Measurements from ENCODE around the gene SREBF2. TPM values are rescaled to one million over a fixed set of nuclear protein-coding genes. Genes with fewer than 3 reads are reported as not detected.
A peak's percentile ranks its signal among the peaks of the same experiment; 100 is the strongest.

SREBF2 gene
- total and polyA plus RNA-seq, 4 experiments from 2014 or later = 14.5 to 112 (median 66.3) TPM

DNA sequence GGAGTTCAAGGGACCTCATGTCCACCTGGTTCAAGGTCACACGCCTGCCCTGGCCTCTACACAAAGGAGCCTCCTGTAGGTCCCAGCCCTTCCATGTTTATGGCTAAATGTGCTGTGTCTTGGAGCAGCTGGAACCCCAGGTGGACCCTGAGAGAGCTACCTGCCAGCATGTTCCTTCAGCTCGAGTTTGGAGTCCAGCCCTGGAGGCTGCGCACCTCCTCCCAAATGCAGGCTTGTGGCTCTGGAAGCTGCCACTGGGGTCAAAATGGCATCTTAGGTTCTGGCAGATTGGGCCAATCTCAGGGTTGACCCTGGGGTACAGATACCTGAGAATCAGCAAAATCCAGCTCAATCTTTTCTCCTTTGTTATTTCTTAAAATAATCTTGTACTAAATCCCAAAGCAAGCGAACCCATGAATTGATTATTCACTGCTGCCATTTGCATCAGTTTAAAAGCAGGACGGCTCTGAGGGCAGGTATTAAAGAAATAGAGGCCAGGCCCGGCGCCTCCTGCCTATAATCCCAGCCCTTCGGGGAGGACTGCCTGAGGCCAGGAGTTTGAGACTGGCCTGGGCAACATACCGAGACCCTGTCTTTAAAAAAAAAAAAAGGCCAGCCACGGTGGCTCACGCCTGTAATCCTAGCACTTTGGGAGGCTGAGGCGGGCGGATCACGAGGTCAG lies 90.8 kb downstream of the SREBF2 start:
- CTCF ChIA-PET (ENCODE audit: partially characterized antibody) = interaction anchor here (4.9 to 6.7 kb wide), 2 partner anchors 14 to 226 kb away, joined by 22 to 115 read pairs; partner anchors contain the start of gene MEI1

GRCh38 chr22:41925783-41926460 lies 93.0 kb downstream of the SREBF2 start:
- H3K4me3 Mint-ChIP-seq = peak overlapping the region; percentile 73 to 87 (median 82)
- intact Hi-C loops (cut with micrococcal nuclease) = loop anchor here (1.0 to 5.0 kb wide), 2 partner anchors 14 to 64 kb away; no protein-coding TSS in a partner anchor
- peak overlapping the region; percentile 57 to 83 (median 71) for H3K27ac Mint-ChIP-seq
- H3K27me3 Mint-ChIP-seq = no peaks in the 10 kb centered on the region
- peak; percentile 73 to 82 (median 77) for DNase-seq
- no peaks in the 10 kb centered on the region for H3K36me3 ChIP-seq (ENCODE audit: insufficient read depth, low read length)
- POLR2A ChIA-PET (ENCODE audit: partially characterized antibody) = interaction anchor here (0.7 to 8.0 kb wide), 17 partner anchors 9 to 518 kb away, joined by 3 to 223 read pairs (median 6); partner anchors contain the start of genes CCDC134, CENPM, SHISA8 and SMDT1
- no peaks in the 10 kb centered on the region for H3K9me3 ChIP-seq (ENCODE audit: control insufficient read depth in 1 of 2, low read length in 2 of 2)
- peak overlapping the region in 1 of 2 donors; percentile 43 for H3K4me3 ChIP-seq (ENCODE audit: low read length in 2 of 2)
- H3K9me3 Mint-ChIP-seq = peaks cover 0 to 3% (median 0%) of the 10 kb centered on the region in 8 donors
- peaks cover 3 to 25% (median 9%) of the 10 kb centered on the region in 4 donors for H3K4me1 Mint-ChIP-seq
- no peak overlapping the region for H3K27ac ChIP-seq (ENCODE audit: low read depth, low read length)
- CTCF ChIA-PET (ENCODE audit: partially characterized antibody) = interaction anchor here (0.6 to 6.7 kb wide), 23 partner anchors 9 to 259 kb away, joined by 3 to 115 read pairs (median 4); partner anchors contain the start of genes CCDC134, CENPM and MEI1
- H3K36me3 Mint-ChIP-seq = no peaks in the 10 kb centered on the region
- H3K4me1 ChIP-seq (ENCODE audit: insufficient read depth, low read length) = peaks cover 15% of the 10 kb centered on the region
- H3K27me3 ChIP-seq (ENCODE audit: insufficient read depth, low read length) = no peaks in the 10 kb centered on the region

More for the DNA sequence above, 90.8 kb downstream of the SREBF2 start:
- DNase-seq = no peak
- Histone ChIP-seq H3K4me3 (ENCODE audit: low read length in 2 of 2) (no peak overlapping the region), H3K4me1 (ENCODE audit: insufficient read depth, low read length) (peaks cover 27% of the 10 kb centered on the region), H3K27ac (ENCODE audit: low read depth, low read length) (no peak overlapping the region), H3K9me3 (ENCODE audit: control insufficient read depth in 1 of 2, low read length in 2 of 2) (no peaks in the 10 kb centered on the region), H3K36me3 (ENCODE audit: insufficient read depth, low read length) (no peaks in the 10 kb centered on the region), H3K27me3 (ENCODE audit: insufficient read depth, low read length) (no peaks in the 10 kb centered on the region)
- H3K27me3 Mint-ChIP-seq = no peaks in the 10 kb centered on the region
- POLR2A ChIA-PET (ENCODE audit: partially characterized antibody) = interaction anchor here (8.0 kb wide), 1 partner anchor 15 kb away, joined by 223 read pairs; no protein-coding TSS in a partner anchor
- peaks cover 0 to 3% (median 0%) of the 10 kb centered on the region in 8 donors for H3K9me3 Mint-ChIP-seq
- no peaks in the 10 kb centered on the region for H3K36me3 Mint-ChIP-seq
- H3K27ac Mint-ChIP-seq = no peak overlapping the region
- peaks cover 4 to 32% (median 14%) of the 10 kb centered on the region in 4 donors for H3K4me1 Mint-ChIP-seq
- no peak overlapping the region for H3K4me3 Mint-ChIP-seq
- intact Hi-C loops (cut with micrococcal nuclease) = no loop called here

DNA sequence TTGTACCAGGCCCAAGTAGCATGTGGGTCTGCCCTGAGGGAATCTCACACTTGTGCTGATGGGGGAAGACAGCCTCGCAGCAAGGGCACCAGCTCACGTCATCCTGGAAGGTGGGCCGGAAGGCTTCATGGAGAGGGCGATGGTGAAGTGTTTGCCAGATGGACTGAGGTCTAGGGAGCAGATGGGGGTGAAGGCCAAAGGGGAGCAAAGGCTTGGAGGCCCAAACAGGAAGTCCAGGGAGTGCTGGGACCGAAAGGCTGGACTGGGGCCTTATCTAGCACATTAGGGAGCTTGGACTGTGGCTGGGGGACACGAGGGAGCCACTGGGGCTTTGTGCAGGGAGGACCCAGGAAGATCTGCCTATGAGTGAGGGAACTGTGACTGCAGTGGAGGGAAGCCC lies 94.9 kb downstream of the SREBF2 start:
- DNase-seq = no peak
- H3K9me3 Mint-ChIP-seq = peaks cover 0 to 3% (median 0%) of the 10 kb centered on the region in 8 donors
- H3K27me3 Mint-ChIP-seq = no peaks in the 10 kb centered on the region
- peak overlapping the region in 2 of 7 donors; percentile 42 to 85 for H3K27ac Mint-ChIP-seq
- Histone ChIP-seq H3K27ac (ENCODE audit: low read depth, low read length) (no peak overlapping the region), H3K4me3 (ENCODE audit: low read length in 2 of 2) (no peak overlapping the region), H3K9me3 (ENCODE audit: control insufficient read depth in 1 of 2, low read length in 2 of 2) (no peaks in the 10 kb centered on the region), H3K27me3 (ENCODE audit: insufficient read depth, low read length) (no peaks in the 10 kb centered on the region), H3K36me3 (ENCODE audit: insufficient read depth, low read length) (no peaks in the 10 kb centered on the region), H3K4me1 (ENCODE audit: insufficient read depth, low read length) (peaks cover 15% of the 10 kb centered on the region)
- no peaks in the 10 kb centered on the region for H3K36me3 Mint-ChIP-seq
- peak overlapping the region in 7 of 8 donors; percentile 33 to 80 (median 69) for H3K4me3 Mint-ChIP-seq
- intact Hi-C loops (cut with micrococcal nuclease) = loop anchor here (5.0 kb wide), 1 partner anchor 66 kb away; no protein-coding TSS in a partner anchor
- POLR2A ChIA-PET (ENCODE audit: partially characterized antibody) = interaction anchor here (0.7 to 8.0 kb wide), 4 partner anchors 11 to 147 kb away, joined by 3 to 223 read pairs (median 26); partner anchors contain the start of gene SREBF2
- H3K4me1 Mint-ChIP-seq = peaks cover 3 to 25% (median 10%) of the 10 kb centered on the region in 4 donors
- CTCF ChIA-PET (ENCODE audit: partially characterized antibody) = interaction anchor here (1.3 to 6.7 kb wide), 3 partner anchors 10 to 230 kb away, joined by 3 to 115 read pairs (median 22); partner anchors contain the start of gene MEI1

DNA sequence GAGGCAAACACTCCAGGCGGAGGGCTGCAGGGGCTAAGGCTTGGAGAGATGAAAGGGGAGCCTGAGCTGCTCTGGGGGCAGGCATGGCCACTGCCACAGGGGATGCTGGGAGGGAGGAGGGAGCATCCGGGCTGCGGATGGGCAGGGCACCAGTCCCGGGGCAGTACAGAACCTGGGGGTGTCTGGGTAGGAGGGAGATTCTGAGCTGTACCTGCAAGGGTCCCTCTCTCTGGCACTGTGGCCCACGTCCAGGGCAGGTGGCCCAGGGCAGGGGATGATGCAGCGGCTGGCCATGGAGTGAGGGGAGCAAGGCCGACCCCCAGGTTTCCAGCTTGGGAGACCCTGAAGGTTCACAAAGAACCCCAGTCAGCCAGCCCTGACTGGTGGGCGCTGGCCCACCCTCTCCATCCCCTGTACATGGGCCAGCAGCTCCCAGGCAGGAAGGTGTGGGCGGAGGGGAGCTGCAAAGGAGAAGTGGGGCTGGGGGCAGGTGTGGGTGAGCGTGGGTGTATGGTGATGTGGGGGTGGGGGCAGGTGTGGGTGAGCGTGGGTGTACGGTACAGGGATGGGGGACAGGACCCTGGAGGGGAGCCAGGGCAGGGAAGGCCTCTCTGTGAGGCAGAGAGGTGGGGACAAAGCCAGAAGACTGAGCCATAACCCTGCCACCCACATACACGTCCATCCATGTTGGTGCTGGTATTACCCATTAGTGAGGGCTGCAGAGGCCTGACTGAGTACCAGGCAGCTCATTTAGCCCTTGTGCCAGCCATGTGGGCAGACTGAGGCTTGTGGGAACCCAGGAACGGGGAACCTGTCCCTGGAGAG lies 95.9 kb downstream of the SREBF2 start:
- Histone ChIP-seq H3K36me3 (ENCODE audit: insufficient read depth, low read length) (no peaks in the 10 kb centered on the region), H3K27ac (ENCODE audit: low read depth, low read length) (no peak overlapping the region), H3K9me3 (ENCODE audit: control insufficient read depth in 1 of 2, low read length in 2 of 2) (no peaks in the 10 kb centered on the region), H3K27me3 (ENCODE audit: insufficient read depth, low read length) (no peaks in the 10 kb centered on the region), H3K4me3 (ENCODE audit: low read length in 2 of 2) (no peak overlapping the region), H3K4me1 (ENCODE audit: insufficient read depth, low read length) (peaks cover 15% of the 10 kb centered on the region)
- no peak overlapping the region for H3K4me3 Mint-ChIP-seq
- H3K36me3 Mint-ChIP-seq = no peaks in the 10 kb centered on the region
- intact Hi-C loops (cut with micrococcal nuclease) = loop anchor here (5.0 kb wide), 1 partner anchor 67 kb away; no protein-coding TSS in a partner anchor
- ChIA-PET CTCF (ENCODE audit: partially characterized antibody) (interaction anchor here (6.7 kb wide), 1 partner anchor 9 kb away, joined by 115 read pairs; no protein-coding TSS in a partner anchor), POLR2A (ENCODE audit: partially characterized antibody) (interaction anchor here (1.0 to 8.0 kb wide), 2 partner anchors 10 to 129 kb away, joined by 4 to 223 read pairs; partner anchors contain the start of gene CCDC134)
- H3K27ac Mint-ChIP-seq = peak overlapping the region in 2 of 7 donors; percentile 70 to 80
- peaks cover 0 to 3% (median 0%) of the 10 kb centered on the region in 8 donors for H3K9me3 Mint-ChIP-seq
- H3K27me3 Mint-ChIP-seq = no peaks in the 10 kb centered on the region
- H3K4me1 Mint-ChIP-seq = peaks cover 3 to 25% (median 10%) of the 10 kb centered on the region in 4 donors
- DNase-seq = no peak

DNA sequence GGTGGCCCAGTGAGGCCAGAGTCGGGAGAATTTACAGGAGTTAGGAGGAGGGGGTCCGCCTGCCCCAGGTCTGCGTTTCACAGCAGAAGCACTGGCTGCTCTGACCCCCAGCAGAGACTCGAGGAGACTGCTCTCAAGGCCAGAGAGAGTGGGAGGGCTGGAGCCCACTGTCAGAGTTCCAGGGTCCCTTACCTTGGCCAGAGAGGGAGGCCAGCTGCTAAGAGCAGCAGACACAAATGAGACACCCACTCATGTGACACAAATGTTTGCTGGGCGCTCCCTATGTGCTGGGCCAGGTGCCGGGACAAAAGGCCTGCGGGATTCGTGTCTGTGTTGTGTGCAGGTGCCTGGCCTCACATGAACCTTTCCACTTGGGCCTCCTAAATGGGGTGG lies 96.5 kb downstream of the SREBF2 start:
- no peak overlapping the region for H3K4me3 ChIP-seq (ENCODE audit: low read length in 2 of 2)
- CTCF ChIA-PET (ENCODE audit: partially characterized antibody) = interaction anchor here (6.7 kb wide), 1 partner anchor 8 kb away, joined by 115 read pairs; no protein-coding TSS in a partner anchor
- Mint-ChIP-seq H3K27ac (peak overlapping the region in 1 of 7 donors; percentile 70), H3K27me3 (no peaks in the 10 kb centered on the region), H3K4me3 (no peak overlapping the region), H3K9me3 (peaks cover 0 to 3% (median 0%) of the 10 kb centered on the region in 8 donors), H3K4me1 (peaks cover 3 to 25% (median 10%) of the 10 kb centered on the region in 4 donors), H3K36me3 (no peaks in the 10 kb centered on the region)
- no peaks in the 10 kb centered on the region for H3K36me3 ChIP-seq (ENCODE audit: insufficient read depth, low read length)
- intact Hi-C loops (cut with micrococcal nuclease) = loop anchor here (5.0 kb wide), 1 partner anchor 67 kb away; no protein-coding TSS in a partner anchor
- no peak overlapping the region for H3K27ac ChIP-seq (ENCODE audit: low read depth, low read length)
- H3K9me3 ChIP-seq (ENCODE audit: control insufficient read depth in 1 of 2, low read length in 2 of 2) = no peaks in the 10 kb centered on the region
- POLR2A ChIA-PET (ENCODE audit: partially characterized antibody) = interaction anchor here (1.0 to 8.0 kb wide), 2 partner anchors 9 to 129 kb away, joined by 4 to 223 read pairs; partner anchors contain the start of gene CCDC134
- no peaks in the 10 kb centered on the region for H3K27me3 ChIP-seq (ENCODE audit: insufficient read depth, low read length)
- H3K4me1 ChIP-seq (ENCODE audit: insufficient read depth, low read length) = peaks cover 15% of the 10 kb centered on the region
- DNase-seq = no peak

DNA sequence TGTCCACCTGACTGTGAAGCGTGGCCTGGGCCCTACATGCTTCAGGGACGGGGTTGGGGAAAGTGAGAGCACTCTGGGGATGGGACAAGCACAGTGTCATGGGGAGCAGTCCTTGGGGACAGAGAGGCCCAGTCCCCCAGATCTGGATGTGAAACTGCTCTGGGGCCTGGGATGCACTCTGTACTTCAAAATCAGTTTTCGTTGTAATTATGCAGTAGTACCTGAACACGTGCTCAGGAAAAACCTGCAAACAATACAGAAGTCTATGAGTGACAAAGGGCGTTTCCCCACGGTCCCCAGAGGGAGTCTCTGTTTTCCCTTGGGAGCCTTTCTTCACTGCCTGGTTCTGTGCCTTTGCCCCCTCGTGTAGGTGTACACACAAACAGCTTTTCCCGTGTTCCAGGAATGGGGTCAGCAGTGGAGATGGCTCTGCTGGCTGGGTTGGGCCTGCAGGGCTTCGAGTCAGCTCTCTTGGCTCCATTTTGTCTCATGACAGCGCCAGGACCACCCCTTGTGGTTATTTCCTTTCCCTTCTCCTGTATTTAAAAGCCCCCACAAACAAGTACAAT lies 98.9 kb downstream of the SREBF2 start:
- H3K27me3 ChIP-seq (ENCODE audit: insufficient read depth, low read length) = no peaks in the 10 kb centered on the region
- no peaks in the 10 kb centered on the region for H3K27me3 Mint-ChIP-seq
- H3K4me3 Mint-ChIP-seq = no peak overlapping the region
- DNase-seq = no peak
- no peaks in the 10 kb centered on the region for H3K9me3 Mint-ChIP-seq
- peak overlapping the region in 1 of 7 donors; percentile 68 for H3K27ac Mint-ChIP-seq
- H3K36me3 ChIP-seq (ENCODE audit: insufficient read depth, low read length) = no peaks in the 10 kb centered on the region
- no peak overlapping the region for H3K4me3 ChIP-seq (ENCODE audit: low read length in 2 of 2)
- H3K36me3 Mint-ChIP-seq = no peaks in the 10 kb centered on the region
- CTCF ChIA-PET (ENCODE audit: partially characterized antibody) = interaction anchor here (0.7 to 1.3 kb wide), 2 partner anchors 9 to 234 kb away, joined by 3 to 6 read pairs; no protein-coding TSS in a partner anchor
- H3K4me1 ChIP-seq (ENCODE audit: insufficient read depth, low read length) = peaks cover 7% of the 10 kb centered on the region
- no peak overlapping the region for H3K27ac ChIP-seq (ENCODE audit: low read depth, low read length)
- H3K4me1 Mint-ChIP-seq = peaks cover 2 to 22% (median 5%) of the 10 kb centered on the region in 4 donors
- H3K9me3 ChIP-seq (ENCODE audit: control insufficient read depth in 1 of 2, low read length in 2 of 2) = no peaks in the 10 kb centered on the region
- intact Hi-C loops (cut with micrococcal nuclease) = loop anchor here (2.0 kb wide), 1 partner anchor 25 kb away; no protein-coding TSS in a partner anchor
- POLR2A ChIA-PET (ENCODE audit: partially characterized antibody) = no interaction called here

Measured in CD4-positive, alpha-beta memory T cell (primary cell).